Stomach (tissue), 4 donors: ENCODE results near the gene TBC1D16.

Source experiments
- EP300 ChIP-seq: sonication (generic); formaldehyde crosslinking; IDR thresholded peaks from one replicate; pipeline ENCODE4 v1.6.1; 2017; ENCODE audit warnings: antibody characterized with exemption
- POLR2A ChIP-seq, 4 donors: fragments of 450-650 bp; IDR thresholded peaks; one replicate each; pipeline ENCODE4 v1.6.1; 2016; ENCODE audit warnings: antibody characterized with exemption in 4 of 4, control low read depth in 2 of 4, mild to moderate bottlenecking in 1 of 4, moderate library complexity in 1 of 4
- POLR2AphosphoS5 ChIP-seq, 3 donors: sonication (generic); formaldehyde crosslinking; IDR thresholded peaks; one replicate each; pipeline ENCODE4 v1.6.1; 2016; ENCODE audit warnings: antibody characterized with exemption in 3 of 3
- TF ChIP-seq, protein P1 (sequence below), 7 experiments: fragments of 450-650 bp in 4 of 7; fragments of 200-600 bp in 3 of 7; sonication (generic) in 3 of 7; IDR thresholded peaks; one replicate each; pipeline ENCODE4 v1.5.1; 2016 to 2019; ENCODE audit warnings: antibody characterized with exemption in 7 of 7, control low read depth in 2 of 7, mild to moderate bottlenecking in 1 of 7

DNA sequence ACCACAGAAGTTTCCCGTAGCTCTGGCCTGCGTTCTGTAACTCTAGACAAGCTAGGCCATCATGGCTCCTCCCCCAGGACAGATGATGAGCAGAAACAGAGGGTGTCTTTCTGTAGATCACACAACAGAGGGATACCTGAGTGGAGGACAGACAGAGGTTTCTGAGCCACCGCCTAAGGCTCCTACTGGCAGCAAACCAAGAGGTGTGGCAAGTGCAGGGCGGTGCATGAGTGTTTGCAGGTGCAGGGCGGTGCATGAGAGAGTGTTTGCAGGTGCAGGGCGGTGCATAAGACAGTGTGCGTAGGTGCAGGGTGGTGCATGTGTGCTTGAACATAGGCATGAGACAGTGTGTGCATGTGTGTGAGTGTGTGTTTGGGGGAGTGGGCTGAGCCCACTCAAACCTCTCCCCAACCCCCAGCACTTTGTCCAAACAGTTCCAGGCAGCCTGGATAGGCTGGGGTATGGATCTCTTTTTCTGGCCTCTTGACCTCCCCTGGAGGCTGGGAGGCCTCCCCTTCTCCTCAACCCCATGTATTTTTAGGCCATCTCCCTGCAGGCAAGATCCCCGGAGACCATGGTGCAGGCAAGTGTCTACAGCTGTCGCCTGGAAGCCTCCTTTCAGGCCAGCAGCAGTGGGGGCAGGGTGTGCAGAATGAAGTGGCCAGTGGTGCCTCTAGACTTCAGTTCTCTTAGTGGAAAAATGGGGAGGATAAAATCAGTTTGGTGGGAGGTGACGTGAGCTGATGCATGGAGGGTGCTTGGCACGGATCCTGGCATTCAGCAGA is 143.0 kb downstream of the TBC1D16 start:
- no peak for TF ChIP-seq POLR2AphosphoS5 (IDR thresholded peaks at IDR 0.05)
- TF ChIP-seq, protein P1, sequence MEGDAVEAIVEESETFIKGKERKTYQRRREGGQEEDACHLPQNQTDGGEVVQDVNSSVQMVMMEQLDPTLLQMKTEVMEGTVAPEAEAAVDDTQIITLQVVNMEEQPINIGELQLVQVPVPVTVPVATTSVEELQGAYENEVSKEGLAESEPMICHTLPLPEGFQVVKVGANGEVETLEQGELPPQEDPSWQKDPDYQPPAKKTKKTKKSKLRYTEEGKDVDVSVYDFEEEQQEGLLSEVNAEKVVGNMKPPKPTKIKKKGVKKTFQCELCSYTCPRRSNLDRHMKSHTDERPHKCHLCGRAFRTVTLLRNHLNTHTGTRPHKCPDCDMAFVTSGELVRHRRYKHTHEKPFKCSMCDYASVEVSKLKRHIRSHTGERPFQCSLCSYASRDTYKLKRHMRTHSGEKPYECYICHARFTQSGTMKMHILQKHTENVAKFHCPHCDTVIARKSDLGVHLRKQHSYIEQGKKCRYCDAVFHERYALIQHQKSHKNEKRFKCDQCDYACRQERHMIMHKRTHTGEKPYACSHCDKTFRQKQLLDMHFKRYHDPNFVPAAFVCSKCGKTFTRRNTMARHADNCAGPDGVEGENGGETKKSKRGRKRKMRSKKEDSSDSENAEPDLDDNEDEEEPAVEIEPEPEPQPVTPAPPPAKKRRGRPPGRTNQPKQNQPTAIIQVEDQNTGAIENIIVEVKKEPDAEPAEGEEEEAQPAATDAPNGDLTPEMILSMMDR (IDR thresholded peaks at IDR 0.05), result peak in 1 of 7 experiments; percentile 7
- no peak for TF ChIP-seq EP300
- no peak for TF ChIP-seq POLR2A (IDR thresholded peaks at IDR 0.05)
